Suprapubic skin (tissue), 4 donors: ENCODE results near the gene ZNF593OS. TPM values are rescaled to one million over a fixed set of nuclear protein-coding genes. Genes with fewer than 3 reads are reported as not detected.

ENCODE experiments used
- DNase-seq, 2 donors: peaks; one replicate each; pipeline ENCODE4 v3.0.0-alpha.2; 2019; ENCODE audit warnings: low spot score in 2 of 2
- H3K27ac ChIP-seq: fragments of 200-600 bp; sonication (generic); one replicate; pipeline ENCODE4 v1.5.1; 2019
- H3K27me3 ChIP-seq: fragments of 200-600 bp; sonication (generic); one replicate; pipeline ENCODE4 v1.5.1; 2019
- H3K36me3 ChIP-seq: fragments of 200-600 bp; sonication (generic); one replicate; pipeline ENCODE4 v1.5.1; 2019
- H3K4me1 ChIP-seq: fragments of 200-600 bp; sonication (generic); one replicate; pipeline ENCODE4 v1.5.1; 2019
- H3K4me3 ChIP-seq: fragments of 200-600 bp; sonication (generic); one replicate; pipeline ENCODE4 v1.5.1; 2019; ENCODE audit warnings: mild to moderate bottlenecking
- H3K9me3 ChIP-seq: fragments of 200-600 bp; sonication (generic); one replicate; pipeline ENCODE4 v1.5.1; 2019
- CTCF ChIP-seq, 2 donors: fragments of 200-600 bp in 1 of 2; fragments of 450-650 bp in 1 of 2; sonication (generic) in 1 of 2; IDR thresholded peaks; one replicate each; pipeline ENCODE4 v1.5.1; 2016 to 2019; ENCODE audit warnings: antibody characterized with exemption in 2 of 2, mild to moderate bottlenecking in 1 of 2, moderate library complexity in 1 of 2
- EP300 ChIP-seq: sonication (generic); formaldehyde crosslinking; IDR thresholded peaks from one replicate; pipeline ENCODE4 v1.6.1; 2017; ENCODE audit warnings: antibody characterized with exemption
- POLR2A ChIP-seq, 2 donors: fragments of 450-650 bp; IDR thresholded peaks; one replicate each; pipeline ENCODE4 v1.6.1; 2017; ENCODE audit warnings: antibody characterized with exemption in 2 of 2, mild to moderate bottlenecking in 2 of 2, moderate library complexity in 2 of 2
- POLR2AphosphoS5 ChIP-seq, 3 donors: sonication (generic); formaldehyde crosslinking; IDR thresholded peaks; one replicate each; pipeline ENCODE4 v1.6.1; 2017; ENCODE audit warnings: antibody characterized with exemption in 3 of 3
- WGBS: methylation state at CpG from one replicate; pipeline ENCODE4 v1.1.5; 2018; 5-methylcytosine and 5-hydroxymethylcytosine counted together
- total RNA-seq, 4 donors: library from RNA; depleted of rRNA; stranded (reverse); fragments of >200 nt; gene quantifications; one replicate each; pipeline ENCODE4 v1.1.0, GENCODE V29; 2016

The ZNF593OS gene
- total RNA-seq, 4 donors from 2014 or later: not detected

DNA sequence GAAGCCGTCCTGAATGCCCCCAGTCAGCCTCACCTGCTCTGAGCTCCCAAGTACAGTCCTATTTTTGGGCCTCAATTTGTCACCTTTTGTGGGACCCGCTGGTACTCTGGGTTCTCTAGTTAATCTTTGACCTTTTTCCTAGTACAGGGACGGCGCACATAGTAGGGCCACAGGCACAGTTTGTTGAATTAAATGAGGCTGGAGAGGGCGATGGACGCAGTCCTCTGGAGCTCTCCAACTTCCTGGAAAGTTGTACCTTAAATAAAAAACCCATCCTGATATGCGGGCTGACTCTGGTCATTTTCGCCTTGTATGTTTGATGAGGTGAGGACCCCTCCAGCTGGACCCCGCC, 8.0 kb downstream of the ZNF593OS start:
- H3K4me3 ChIP-seq: peak overlapping the region; percentile 57
- 76% methylated on average over 7 of the region's 9 CpGs for WGBS
- peaks cover 27% of the 10 kb centered on the region for H3K4me1 ChIP-seq
- no peak for TF ChIP-seq POLR2A (IDR thresholded peaks at IDR 0.05)
- no peak for TF ChIP-seq POLR2AphosphoS5 (IDR thresholded peaks at IDR 0.05)
- no peak for TF ChIP-seq EP300
- TF ChIP-seq CTCF (IDR thresholded peaks at IDR 0.05): no peak
- H3K36me3 ChIP-seq: no peaks in the 10 kb centered on the region
- H3K27me3 ChIP-seq: peaks cover 12% of the 10 kb centered on the region
- no peak for DNase-seq
- H3K9me3 ChIP-seq: no peaks in the 10 kb centered on the region
- no peak overlapping the region for H3K27ac ChIP-seq

- peaks cover 27% of the 10 kb centered on the region for H3K4me1 ChIP-seq
- peaks cover 23% of the 10 kb centered on the region for H3K27me3 ChIP-seq
- 25% methylated on average over 21 of the region's 21 CpGs for WGBS
- H3K9me3 ChIP-seq: no peaks in the 10 kb centered on the region
- no peaks in the 10 kb centered on the region for H3K36me3 ChIP-seq
- H3K4me3 ChIP-seq: peak overlapping the region; percentile 65
- TF ChIP-seq POLR2AphosphoS5 (IDR thresholded peaks at IDR 0.05) (no peak), CTCF (IDR thresholded peaks at IDR 0.05) (no peak), POLR2A (IDR thresholded peaks at IDR 0.05) (no peak), EP300 (no peak)
- H3K27ac ChIP-seq: no peak overlapping the region
- no peak for DNase-seq
Measured at GRCh38 chr1:26162220-26162709, 9.4 kb downstream of the ZNF593OS start.

- TF ChIP-seq CTCF (IDR thresholded peaks at IDR 0.05) (no peak), EP300 (no peak)
- no peak for DNase-seq
- H3K4me1 ChIP-seq: peaks cover 27% of the 10 kb centered on the region
- peaks cover 29% of the 10 kb centered on the region for H3K27me3 ChIP-seq
- H3K4me3 ChIP-seq: peak overlapping the region; percentile 65
- H3K27ac ChIP-seq: no peak overlapping the region
- under 1% methylated on average over 46 of the region's 98 CpGs for WGBS
- H3K36me3 ChIP-seq: no peaks in the 10 kb centered on the region
- H3K9me3 ChIP-seq: no peaks in the 10 kb centered on the region
Measured at GRCh38 chr1:26161415-26162219, 10.0 kb downstream of the ZNF593OS start.

GRCh38 chr1:26160527-26161414, 10.9 kb downstream of the ZNF593OS start:
- DNase-seq: no peak
- Histone ChIP-seq H3K9me3 (no peaks in the 10 kb centered on the region), H3K27ac (no peak overlapping the region), H3K27me3 (peaks cover 36% of the 10 kb centered on the region), H3K36me3 (no peaks in the 10 kb centered on the region), H3K4me1 (peaks cover 27% of the 10 kb centered on the region), H3K4me3 (peak overlapping the region; percentile 65)
- WGBS: 74% methylated on average over 10 of the region's 18 CpGs
- TF ChIP-seq EP300: no peak
- no peak for TF ChIP-seq POLR2A (IDR thresholded peaks at IDR 0.05)
- TF ChIP-seq POLR2AphosphoS5 (IDR thresholded peaks at IDR 0.05): no peak
- TF ChIP-seq CTCF (IDR thresholded peaks at IDR 0.05): no peak

GRCh38 chr1:26159743-26160039, 11.9 kb downstream of the ZNF593OS start:
- 62% methylated on average over 4 of the region's 4 CpGs for WGBS
- peaks cover 38% of the 10 kb centered on the region for H3K27me3 ChIP-seq

More at GRCh38 chr1:26159743-26160039, 11.9 kb downstream of the ZNF593OS start:
- DNase-seq: no peak
- H3K27ac ChIP-seq: no peak overlapping the region
- no peaks in the 10 kb centered on the region for H3K9me3 ChIP-seq
- TF ChIP-seq EP300 (no peak), CTCF (IDR thresholded peaks at IDR 0.05) (no peak), POLR2A (IDR thresholded peaks at IDR 0.05) (no peak), POLR2AphosphoS5 (IDR thresholded peaks at IDR 0.05) (no peak)
- no peaks in the 10 kb centered on the region for H3K36me3 ChIP-seq
- H3K4me3 ChIP-seq: peak overlapping the region; percentile 65
- H3K4me1 ChIP-seq: peaks cover 26% of the 10 kb centered on the region
